Uterus (tissue), 4 donors: ENCODE results near the gene FGFR3. TPM values are rescaled to one million over a fixed set of nuclear protein-coding genes. Genes with fewer than 3 reads are reported as not detected.

Experiments
- DNase-seq, 2 donors: peaks; one replicate each; pipeline ENCODE4 v3.0.0-alpha.2; 2019 to 2020
- H3K27ac ChIP-seq, 2 donors: fragments of 200-600 bp; sonication (generic); 1 replicate in 1 of 2; 2 replicates in 1 of 2; pipeline ENCODE4 v1.5.1; 2016 to 2018
- H3K27me3 ChIP-seq, 2 donors: fragments of 200-600 bp; sonication (generic); one replicate each; pipeline ENCODE4 v1.5.1; 2018 to 2019; ENCODE audit warnings: control low read depth in 1 of 2
- H3K36me3 ChIP-seq, 2 donors: fragments of 200-600 bp; sonication (generic); one replicate each; pipeline ENCODE4 v1.5.1; 2019; ENCODE audit warnings: control low read depth in 1 of 2
- H3K4me1 ChIP-seq, 2 donors: fragments of 200-600 bp; sonication (generic); one replicate each; pipeline ENCODE4 v1.5.1; 2018 to 2019; ENCODE audit warnings: control low read depth in 1 of 2
- H3K4me3 ChIP-seq, 2 donors: fragments of 200-600 bp; sonication (generic); 1 replicate in 1 of 2; 2 replicates in 1 of 2; pipeline ENCODE4 v1.5.1; 2018 to 2019; ENCODE audit warnings: mild to moderate bottlenecking in 1 of 2
- H3K9me3 ChIP-seq, 2 donors: fragments of 200-600 bp; sonication (generic); one replicate each; pipeline ENCODE4 v1.5.1; 2019; ENCODE audit warnings: control low read depth in 1 of 2
- CTCF ChIP-seq, 4 experiments: fragments of 200-600 bp in 2 of 4; fragments of 450-650 bp in 2 of 4; sonication (generic) in 2 of 4; IDR thresholded peaks; one replicate each; pipeline ENCODE4 v1.5.1; 2016 to 2019; ENCODE audit warnings: antibody characterized with exemption in 4 of 4, mild to moderate bottlenecking in 2 of 4, moderate library complexity in 1 of 4
- POLR2A ChIP-seq, 2 donors: fragments of 450-650 bp; IDR thresholded peaks; one replicate each; pipeline ENCODE4 v1.6.1; 2016; ENCODE audit warnings: antibody characterized with exemption in 2 of 2, mild to moderate bottlenecking in 1 of 2, moderate library complexity in 1 of 2
- intact Hi-C: fragments of 100-400 bp; cut with DNase I; formaldehyde crosslinking; loops from one replicate; pipeline ENCODE4 v1.15.1; 2023; ENCODE audit warnings: low total_unique reads
- total RNA-seq, 4 donors: library from RNA; depleted of rRNA in 3 of 4; stranded (reverse); fragments of >200 nt in 3 of 4; gene quantifications; one replicate each; pipeline versions ENCODE4 v1.1.0 to v1.2.4, GENCODE V29; 2014 to 2023
- donor health status: DM: yes; HTN: yes; CAD: no.

Gene FGFR3
- total RNA-seq, 4 donors from 2014 or later = 0.29 to 6.4 (median 4.3) TPM

GRCh38 chr4:1766106-1767060 lies 26.7 kb upstream of the FGFR3 start:
- H3K4me3 ChIP-seq = no peak overlapping the region
- peaks cover 5 to 6% of the 10 kb centered on the region in 2 donors for H3K27me3 ChIP-seq

GRCh38 chr4:1767061-1767769 lies 25.9 kb upstream of the FGFR3 start:
- H3K9me3 ChIP-seq = no peaks in the 10 kb centered on the region
- no peak overlapping the region for H3K4me3 ChIP-seq
- H3K4me1 ChIP-seq = peaks cover 0 to 15% of the 10 kb centered on the region in 2 donors
- peaks cover 5 to 6% of the 10 kb centered on the region in 2 donors for H3K27me3 ChIP-seq
- H3K27ac ChIP-seq = no peak overlapping the region
- intact Hi-C loops = no loop called here
- no peak for DNase-seq
- no peak for TF ChIP-seq POLR2A (IDR thresholded peaks at IDR 0.05)
- H3K36me3 ChIP-seq = no peaks in the 10 kb centered on the region

More at GRCh38 chr4:1766106-1767060, 26.7 kb upstream of the FGFR3 start:
- no peaks in the 10 kb centered on the region for H3K36me3 ChIP-seq
- no peak for DNase-seq
- H3K9me3 ChIP-seq = no peaks in the 10 kb centered on the region
- TF ChIP-seq POLR2A (IDR thresholded peaks at IDR 0.05) = no peak
- TF ChIP-seq CTCF (IDR thresholded peaks at IDR 0.05) = no peak
- H3K27ac ChIP-seq = no peak overlapping the region
- intact Hi-C loops = no loop called here
- H3K4me1 ChIP-seq = peaks cover 0 to 15% of the 10 kb centered on the region in 2 donors

GRCh38 chr4:1767770-1768366 lies 25.2 kb upstream of the FGFR3 start:
- no peaks in the 10 kb centered on the region for H3K36me3 ChIP-seq
- no peak for DNase-seq
- H3K9me3 ChIP-seq = no peaks in the 10 kb centered on the region
- H3K27ac ChIP-seq = no peak overlapping the region
- peaks cover 5 to 6% of the 10 kb centered on the region in 2 donors for H3K27me3 ChIP-seq
- intact Hi-C loops = no loop called here
- TF ChIP-seq CTCF (IDR thresholded peaks at IDR 0.05) (no peak), POLR2A (IDR thresholded peaks at IDR 0.05) (no peak)
- H3K4me1 ChIP-seq = peaks cover 0 to 15% of the 10 kb centered on the region in 2 donors
- H3K4me3 ChIP-seq = no peak overlapping the region

GRCh38 chr4:1768367-1769034 lies 24.6 kb upstream of the FGFR3 start:
- DNase-seq = no peak
- H3K4me1 ChIP-seq = peaks cover 0 to 14% of the 10 kb centered on the region in 2 donors
- no peaks in the 10 kb centered on the region for H3K36me3 ChIP-seq
- H3K4me3 ChIP-seq = no peak overlapping the region
- H3K27me3 ChIP-seq = peaks cover 5 to 6% of the 10 kb centered on the region in 2 donors
- TF ChIP-seq POLR2A (IDR thresholded peaks at IDR 0.05) (no peak), CTCF (IDR thresholded peaks at IDR 0.05) (no peak)
- intact Hi-C loops = no loop called here
- H3K27ac ChIP-seq = no peak overlapping the region
- no peaks in the 10 kb centered on the region for H3K9me3 ChIP-seq

- intact Hi-C loops = no loop called here
- TF ChIP-seq CTCF (IDR thresholded peaks at IDR 0.05) = no peak
- no peak for TF ChIP-seq POLR2A (IDR thresholded peaks at IDR 0.05)
- Histone ChIP-seq H3K27me3 (peaks cover 5 to 6% of the 10 kb centered on the region in 2 donors), H3K9me3 (no peaks in the 10 kb centered on the region), H3K4me3 (no peak overlapping the region), H3K4me1 (peaks cover 0 to 10% of the 10 kb centered on the region in 2 donors), H3K27ac (no peak overlapping the region), H3K36me3 (no peaks in the 10 kb centered on the region)
- DNase-seq = no peak
These were observed 23.4 kb upstream of the FGFR3 start for GRCh38 chr4:1769692-1770091.
